IMR-90 (cell line): ENCODE results near the gene TMEM62. TPM values are rescaled to one million over a fixed set of nuclear protein-coding genes. Genes with fewer than 3 reads are reported as not detected.
"Not testable (repeated sequence)": the region's sequence is repeated elsewhere in the genome, so short reads cannot be mapped to it uniquely, and the experiment has no call there.

Experiments
- ATAC-seq: fragments of 200-7000 bp; cut with Tn5 transposase; 2 replicates; pipeline ENCODE4 v1.9.1; 2020; ENCODE audit warnings: low read depth, mild to moderate bottlenecking, moderate library complexity
- BruUV-seq: library from RNA; stranded (reverse); fragments of 400-500 nt; replicated peaks from 2 replicates; lab custom pipeline; 2021; lab: Mats Ljungman, UMichigan
- CTCF ChIA-PET: fragments of 300-600 bp; formaldehyde crosslinking; extraction: SDS; loops from one replicate; lab custom pipeline; 2021; ENCODE audit warnings: antibody characterized with exemption; lab: Yijun Ruan, JAX
- POLR2A ChIA-PET: fragments of 300-600 bp; sonication (Branson Sonifier 250); formaldehyde crosslinking; loops from one replicate; lab custom pipeline; 2022; ENCODE audit warnings: antibody characterized with exemption; ENCODE audit not compliant: unreplicated experiment; lab: Charles Lee
- DNase-seq: peaks from one replicate; pipeline ENCODE4 v3.0.0; 2013
- H2AFZ ChIP-seq: replicated peaks from 2 replicates; pipeline ENCODE3; 2013; ENCODE audit warnings: low read length, mild to moderate bottlenecking; ENCODE audit not compliant: poor library complexity
- H2AK5ac ChIP-seq: 2 replicates; pipeline ENCODE4 v1.6.1; 2013; ENCODE audit warnings: low read depth, low read length, inconsistent platforms
- H2AK9ac ChIP-seq: replicated peaks from 2 replicates; pipeline ENCODE3; 2013; ENCODE audit warnings: mild to moderate bottlenecking, low read depth, low read length, moderate library complexity; ENCODE audit not compliant: poor library complexity
- H2BK120ac ChIP-seq: 2 replicates; pipeline ENCODE4 v1.6.1; 2013; ENCODE audit warnings: low read depth, low read length, inconsistent platforms
- H2BK15ac ChIP-seq: 3 replicates; pipeline ENCODE4 v1.6.1; 2013; ENCODE audit warnings: low read depth, low read length, inconsistent platforms
- H2BK20ac ChIP-seq: 2 replicates; pipeline ENCODE4 v1.6.1; 2013; ENCODE audit warnings: low read depth, mild to moderate bottlenecking, inconsistent platforms, low read length, moderate library complexity
- H2BK5ac ChIP-seq: 2 replicates; pipeline ENCODE4 v1.6.1; 2013; ENCODE audit warnings: mild to moderate bottlenecking, low read depth, low read length, inconsistent platforms; ENCODE audit not compliant: poor library complexity, severe bottlenecking
- H3K14ac ChIP-seq: replicated peaks from 2 replicates; pipeline ENCODE4 v1.6.1; 2013; ENCODE audit warnings: low read depth, low read length, inconsistent platforms
- H3K18ac ChIP-seq: 2 replicates; pipeline ENCODE4 v1.6.1; 2013; ENCODE audit warnings: low read depth, low read length, control low read depth
- H3K23ac ChIP-seq: 2 replicates; pipeline ENCODE4 v1.6.1; 2013; ENCODE audit warnings: low read depth, low read length, inconsistent platforms
- H3K27ac ChIP-seq: 2 replicates; pipeline ENCODE4 v1.5.1; 2013; ENCODE audit warnings: mild to moderate bottlenecking, control low read depth, low read length; ENCODE audit not compliant: insufficient read depth
- H3K27me3 ChIP-seq: 2 replicates; pipeline ENCODE4 v1.6.1; 2013; ENCODE audit warnings: low read length; ENCODE audit not compliant: control insufficient read depth, insufficient read depth
- H3K36me3 ChIP-seq: 2 replicates; pipeline ENCODE4 v1.6.1; 2013; ENCODE audit warnings: low read length, mixed read lengths; ENCODE audit not compliant: control insufficient read depth, insufficient read depth
- H3K4ac ChIP-seq: 2 replicates; pipeline ENCODE4 v1.6.1; 2013; ENCODE audit warnings: low read depth, low read length, inconsistent platforms
- H3K4me1 ChIP-seq: 2 replicates; pipeline ENCODE4 v1.6.1; 2013; ENCODE audit warnings: low read length, mixed read lengths; ENCODE audit not compliant: control insufficient read depth, insufficient read depth
- H3K4me2 ChIP-seq: 2 replicates; pipeline ENCODE4 v1.6.1; 2013; ENCODE audit warnings: low read depth, mild to moderate bottlenecking, control low read depth, low read length, moderate library complexity
- H3K4me3 ChIP-seq: 2 replicates; pipeline ENCODE4 v1.5.1; 2013; ENCODE audit warnings: low read depth, mild to moderate bottlenecking, control low read depth, low read length, moderate library complexity; ENCODE audit not compliant: insufficient read depth
- H3K56ac ChIP-seq: 2 replicates; pipeline ENCODE4 v1.6.1; 2013; ENCODE audit warnings: low read length, inconsistent platforms; ENCODE audit not compliant: insufficient read depth; ENCODE audit errors: extremely low read depth
- H3K79me1 ChIP-seq, 2 experiments: 2 replicates each; pipeline ENCODE4 v1.6.1; 2013; ENCODE audit warnings: low read length in 2 of 2, inconsistent platforms in 1 of 2, low read depth in 1 of 2
- H3K9ac ChIP-seq: 2 replicates; pipeline ENCODE4 v1.6.1; 2013; ENCODE audit warnings: low read depth, low read length, control low read depth
- H3K9me1 ChIP-seq: 2 replicates; pipeline ENCODE4 v1.6.1; 2013; ENCODE audit warnings: low read length, inconsistent platforms; ENCODE audit not compliant: insufficient read depth
- H3K9me3 ChIP-seq: 2 replicates; pipeline ENCODE4 v1.6.1; 2013; ENCODE audit warnings: low read length; ENCODE audit not compliant: control insufficient read depth, insufficient read depth
- H4K20me1 ChIP-seq: 2 replicates; pipeline ENCODE4 v1.6.1; 2013; ENCODE audit warnings: low read length, inconsistent platforms; ENCODE audit not compliant: insufficient read depth
- H4K5ac ChIP-seq: 2 replicates; pipeline ENCODE4 v1.6.1; 2013; ENCODE audit warnings: mild to moderate bottlenecking, low read depth, low read length, control low read depth
- H4K8ac ChIP-seq, 2 experiments: 2 replicates each; pipeline ENCODE4 v1.6.1; 2013; ENCODE audit warnings: low read depth in 2 of 2, low read length in 2 of 2, control low read depth in 1 of 2, inconsistent platforms in 1 of 2
- H4K91ac ChIP-seq: 2 replicates; pipeline ENCODE4 v1.6.1; 2013; ENCODE audit warnings: low read depth, low read length, inconsistent platforms; ENCODE audit not compliant: insufficient read depth
- BHLHE40 ChIP-seq: fragments of 150-350 bp; IDR thresholded peaks from 2 replicates; pipeline ENCODE4 v1.6.1; 2016; ENCODE audit warnings: mild to moderate bottlenecking, low read depth, low read length
- CEBPB ChIP-seq: IDR thresholded peaks from 2 replicates; pipeline ENCODE4 v1.6.1; 2012; ENCODE audit warnings: low read depth, low read length, improper control_type of control experiment
- CHD1 ChIP-seq: IDR thresholded peaks from 2 replicates; pipeline ENCODE4 v1.6.1; 2012; ENCODE audit warnings: low read depth, low read length, improper control_type of control experiment
- MAZ ChIP-seq: IDR thresholded peaks from 2 replicates; pipeline ENCODE4 v1.6.1; 2012; ENCODE audit warnings: low read depth, mild to moderate bottlenecking, low read length, improper control_type of control experiment, moderate library complexity, borderline replicate concordance
- RCOR1 ChIP-seq: IDR thresholded peaks from 2 replicates; pipeline ENCODE4 v1.6.1; 2012; ENCODE audit warnings: mild to moderate bottlenecking, low read length, improper control_type of control experiment; ENCODE audit not compliant: insufficient replicate concordance
- WGBS, 2 experiments: methylation state at CpG; one replicate each; pipeline versions ENCODE4 v1.1.5 to v1.1.7; 2013; ENCODE audit warnings: missing lambda C conversion rate in 2 of 2; ENCODE audit not compliant: insufficient read length in 1 of 2; ENCODE audit errors: extremely low coverage in 2 of 2; 5-methylcytosine and 5-hydroxymethylcytosine counted together
- dilution Hi-C: fragments of 300-500 bp; cut with HindIII; formaldehyde crosslinking; loops from one replicate; pipeline ENCODE4 v1.14.3; 2018; ENCODE audit warnings: low sequenced_read_pairs; ENCODE audit not compliant: unreplicated experiment
- in situ Hi-C: fragments of 300-500 bp; cut with MboI; formaldehyde crosslinking; loops from 3 replicates; pipeline ENCODE4 v1.14.3; 2019; ENCODE audit warnings: low sequenced_read_pairs, inconsistent platforms, mixed read lengths
- intact Hi-C: fragments of 100-400 bp; cut with micrococcal nuclease; formaldehyde crosslinking; loops from 2 replicates; pipeline ENCODE4 v1.10.0; 2022
- polyA plus RNA-seq, 3 experiments: library from polyadenylated mRNA; depleted of rRNA; stranded (reverse); fragments of >200 nt; gene quantifications; 2 replicates each; pipeline ENCODE4 v1.2.3, GENCODE V29; 2012; ENCODE audit warnings: low replicate concordance in 1 of 3
- total RNA-seq: library from RNA; depleted of rRNA; stranded (reverse); fragments of >200 nt; gene quantifications from 2 replicates; pipeline ENCODE4 v1.2.3, GENCODE V29; 2012

Gene TMEM62
- total and polyA plus RNA-seq, 2 of the 4 experiments (the other 2 are of a cell fraction): 3.7 to 5.6 TPM

GRCh38 chr15:43169888-43170287, 36.5 kb downstream of the TMEM62 start:
- CTCF ChIA-PET: no interaction called here
- WGBS, 2 experiments: 55% methylated on average over 2 of the region's 4 CpGs; no CpG with 5 or more reads in 1 of the 2 experiments

DNA sequence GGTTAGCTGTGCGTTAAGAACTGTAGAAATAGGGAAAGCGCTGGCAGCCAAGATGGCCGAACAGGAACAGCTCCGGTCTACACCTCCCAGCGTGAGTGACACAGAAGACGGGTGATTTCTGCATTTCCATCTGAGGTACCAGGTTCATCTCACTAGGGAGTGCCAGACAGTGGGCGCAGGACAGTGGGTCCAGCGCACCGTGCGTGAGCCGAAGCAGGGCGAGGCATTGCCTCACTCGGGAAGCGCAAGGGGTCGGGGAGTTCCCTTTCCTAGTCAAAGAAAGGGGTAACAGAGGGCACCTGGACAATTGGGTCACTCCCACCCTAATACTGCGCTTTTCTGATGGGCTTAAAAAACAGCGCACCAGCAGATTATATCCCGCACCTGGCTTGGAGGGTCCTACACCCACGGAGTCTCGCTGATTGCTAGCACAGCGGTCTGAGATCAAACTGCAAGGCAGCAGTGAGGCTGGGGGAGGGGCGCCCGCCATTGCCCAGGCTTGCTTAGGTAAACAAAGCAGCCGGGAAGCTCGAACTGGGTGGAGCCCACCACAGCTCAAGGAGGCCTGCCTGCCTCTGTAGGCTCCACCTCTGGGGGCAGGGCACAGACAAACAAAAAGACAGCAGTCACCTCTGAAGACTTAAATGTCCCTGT, 42.4 kb downstream of the TMEM62 start:
- H4K8ac ChIP-seq, H3K36me3 ChIP-seq, H4K91ac ChIP-seq, ATAC-seq, H3K27me3 ChIP-seq, H2BK15ac ChIP-seq, H3K4me3 ChIP-seq, H3K18ac ChIP-seq, H3K56ac ChIP-seq, H2BK120ac ChIP-seq, H2AFZ ChIP-seq, in situ Hi-C loops, H2AK9ac ChIP-seq, H3K4ac ChIP-seq, H2BK20ac ChIP-seq, H3K4me1 ChIP-seq, H4K5ac ChIP-seq, H3K27ac ChIP-seq, H3K79me1 ChIP-seq, H3K14ac ChIP-seq, H2AK5ac ChIP-seq, H3K9ac ChIP-seq, intact Hi-C loops, H4K20me1 ChIP-seq, H3K9me1 ChIP-seq, H3K4me2 ChIP-seq, H3K9me3 ChIP-seq, POLR2A ChIA-PET, DNase-seq, dilution Hi-C loops, BruUV-seq, H2BK5ac ChIP-seq, H3K23ac ChIP-seq, CTCF ChIA-PET: not testable (repeated sequence)
- 100% methylated on average over 9 of the region's 25 CpGs; no CpG with 5 or more reads in 1 of the 2 experiments for WGBS, 2 experiments

More at GRCh38 chr15:43169888-43170287, 36.5 kb downstream of the TMEM62 start:
- H3K4me2 ChIP-seq: no peak overlapping the region
- H3K23ac ChIP-seq: no peak overlapping the region
- peaks cover 4% of the 10 kb centered on the region for H3K36me3 ChIP-seq
- H3K56ac ChIP-seq: no peak overlapping the region
- no peak overlapping the region for H3K27ac ChIP-seq
- no peak overlapping the region for H2AK5ac ChIP-seq
- H2AK9ac ChIP-seq: no peak overlapping the region
- in situ Hi-C loops (no loop called here), dilution Hi-C loops (no loop called here), intact Hi-C loops (no loop called here)
- H4K8ac ChIP-seq: no peak overlapping the region
- no peaks in the 10 kb centered on the region for H3K9me3 ChIP-seq
- peak; percentile 42; the same call in 1 of the 2 replicates for ATAC-seq
- no peak overlapping the region for H3K4ac ChIP-seq
- no peak overlapping the region for H4K91ac ChIP-seq
- TF ChIP-seq CEBPB (no peak), RCOR1 (no peak), BHLHE40 (no peak), CHD1 (no peak), MAZ (no peak)
- 0 out of 4 replicates have a peak, but pooled peaks cover 0 to 3% of the 10 kb centered on the region in 2 experiments for H3K79me1 ChIP-seq
- H4K20me1 ChIP-seq: no peaks in the 10 kb centered on the region
- no TSS peak for BruUV-seq
- POLR2A ChIA-PET: no interaction called here
- H3K4me3 ChIP-seq: no peak overlapping the region
- no peak overlapping the region for H2BK15ac ChIP-seq
- no peak overlapping the region for H4K5ac ChIP-seq
- H3K9ac ChIP-seq: no peak overlapping the region
- peaks cover 6% of the 10 kb centered on the region for H3K4me1 ChIP-seq
- H3K14ac ChIP-seq: no peak overlapping the region
- H2AFZ ChIP-seq: no peak overlapping the region
- no peak overlapping the region for H2BK20ac ChIP-seq
- no peak overlapping the region for H2BK5ac ChIP-seq
- peak; percentile 22 for DNase-seq
- H3K18ac ChIP-seq: no peak overlapping the region
- H3K27me3 ChIP-seq: no peaks in the 10 kb centered on the region
- no peak overlapping the region for H2BK120ac ChIP-seq
- H3K9me1 ChIP-seq: peaks cover 7% of the 10 kb centered on the region
